Heart left ventricle (tissue), 16 donors: ENCODE results near the gene GDF7. TPM values are rescaled to one million over a fixed set of nuclear protein-coding genes. Genes with fewer than 3 reads are reported as not detected.
A peak's percentile ranks its signal among the peaks of the same experiment; 100 is the strongest.

ENCODE experiments used
- ATAC-seq, 4 donors: fragments of 200-7000 bp; cut with Tn5 transposase; one replicate each; pipeline ENCODE4 v1.9.1; 2020 to 2022; ENCODE audit warnings: moderate library complexity in 4 of 4, mild to moderate bottlenecking in 3 of 4, moderate number of reproducible peaks in 1 of 4
- DNase-seq, 5 donors: peaks; one replicate each; pipeline ENCODE4 v3.0.0-alpha.2; 2020
- H3K27ac ChIP-seq, 12 donors: fragments of 200-600 bp; sonication (generic) in 4 of 12; one replicate each; pipeline versions ENCODE4 v1.5.0 to v1.8.0; 2016 to 2022; ENCODE audit warnings: mild to moderate bottlenecking in 2 of 12
- H3K27me3 ChIP-seq, 9 donors: fragments of 200-600 bp; sonication (generic) in 2 of 9; one replicate each; pipeline versions ENCODE4 v1.5.1 to v1.8.0; 2016 to 2022; ENCODE audit warnings: mild to moderate bottlenecking in 3 of 9
- H3K36me3 ChIP-seq, 9 donors: fragments of 200-600 bp; sonication (generic) in 2 of 9; one replicate each; pipeline versions ENCODE4 v1.5.0 to v1.8.0; 2018 to 2022; ENCODE audit warnings: mild to moderate bottlenecking in 2 of 9
- H3K4me1 ChIP-seq, 12 donors: fragments of 200-600 bp; sonication (generic) in 4 of 12; one replicate each; pipeline versions ENCODE4 v1.5.0 to v1.8.0; 2016 to 2022; ENCODE audit warnings: mild to moderate bottlenecking in 3 of 12
- H3K4me3 ChIP-seq, 12 donors: fragments of 200-600 bp; sonication (generic) in 4 of 12; one replicate each; pipeline versions ENCODE4 v1.5.0 to v1.8.0; 2017 to 2022; ENCODE audit warnings: mild to moderate bottlenecking in 9 of 12, moderate library complexity in 4 of 12
- H3K9me3 ChIP-seq, 12 donors: fragments of 200-600 bp; sonication (generic) in 4 of 12; one replicate each; pipeline versions ENCODE4 v1.5.0 to v1.8.0; 2016 to 2022; ENCODE audit warnings: mild to moderate bottlenecking in 1 of 12
- POLR2A ChIP-seq, 2 donors: fragments of 450-650 bp; IDR thresholded peaks; one replicate each; pipeline ENCODE4 v1.6.1; 2017; ENCODE audit warnings: antibody characterized with exemption in 2 of 2, mild to moderate bottlenecking in 2 of 2, moderate library complexity in 2 of 2
- WGBS, 4 donors: extraction: QIAGEN DNeasy Blood & Tissue Kit in 2 of 4; methylation state at CpG; one replicate each; pipeline versions ENCODE4 v1.1.5 to v1.1.7; 2013 to 2018; 5-methylcytosine and 5-hydroxymethylcytosine counted together
- intact Hi-C, 10 donors: fragments of 100-400 bp; cut with DNase I; formaldehyde crosslinking; loops; one replicate each; pipeline versions ENCODE4 v1.11.1 to v1.14.2; 2022
- polyA plus RNA-seq, 2 donors: library from polyadenylated mRNA; stranded (reverse); fragments of 200-250 nt; gene quantifications; one replicate each; pipeline ENCODE4 v1.2.3, GENCODE V29; 2013
- total RNA-seq, 9 donors: library from RNA; depleted of rRNA in 2 of 9; stranded (reverse); fragments of >200 nt in 2 of 9; fragmentation: NEBNext Ultra II Directional in 3 of 9; extraction: Animal tissue kit (Norgen Biotek cat#: 25700) in 3 of 9; gene quantifications; one replicate each; pipeline versions ENCODE4 v1.1.0 to v1.2.4, GENCODE V29; 2016 to 2023
- TF ChIP-seq, protein P1 (sequence below), 12 donors: fragments of 200-600 bp; sonication (generic) in 4 of 12; IDR thresholded peaks; one replicate each; pipeline versions ENCODE4 v1.5.0 to v1.8.0; 2018 to 2022; ENCODE audit warnings: antibody characterized with exemption in 12 of 12, mild to moderate bottlenecking in 5 of 12
- donor health status: ischemic (EF 13 %, LVEDD 7.1; RV severe dilation, severe dysfunction).
- donor health status: healthy with polysubstance abuse.
- donor health status: DM: no; HTN: yes; CAD: no.
- donor health status: DM: no; HTN: no; CAD: no.
- donor health status: ischemic (EF 25% LVEDD 6.9; RV normal size, moderate dysfunction).
- donor health status: ischemic (EF 25% LVEDD 5.7; RV mildly dilated, moderate dysfunction).
- donor health status: healthy.
- donor health status: DM: yes; HTN: yes; CAD: no.
- donor health status: ischemic (EF 35%, LVEDD 5.7; RV mildly dilated, moderate dysfunction).
- donor health status: nonischemic (EF 11% LVEDD 7.7; RV severe dilation, severe dysfunction).
- donor health status: DM: yes; HTN: yes; CAD: no.
- donor health status: PGD.
- donor health status: ischemic (EF 29% LVEDD 5.4; RV normal size, mild dysfunction).
- donor health status: nonischemic (EF 23%, LVEDD 6.1; RV moderate dilation, normal function).

The GDF7 gene
- total and polyA plus RNA-seq, 11 donors: 0.14 to 1.6 (median 0.55) TPM

DNA sequence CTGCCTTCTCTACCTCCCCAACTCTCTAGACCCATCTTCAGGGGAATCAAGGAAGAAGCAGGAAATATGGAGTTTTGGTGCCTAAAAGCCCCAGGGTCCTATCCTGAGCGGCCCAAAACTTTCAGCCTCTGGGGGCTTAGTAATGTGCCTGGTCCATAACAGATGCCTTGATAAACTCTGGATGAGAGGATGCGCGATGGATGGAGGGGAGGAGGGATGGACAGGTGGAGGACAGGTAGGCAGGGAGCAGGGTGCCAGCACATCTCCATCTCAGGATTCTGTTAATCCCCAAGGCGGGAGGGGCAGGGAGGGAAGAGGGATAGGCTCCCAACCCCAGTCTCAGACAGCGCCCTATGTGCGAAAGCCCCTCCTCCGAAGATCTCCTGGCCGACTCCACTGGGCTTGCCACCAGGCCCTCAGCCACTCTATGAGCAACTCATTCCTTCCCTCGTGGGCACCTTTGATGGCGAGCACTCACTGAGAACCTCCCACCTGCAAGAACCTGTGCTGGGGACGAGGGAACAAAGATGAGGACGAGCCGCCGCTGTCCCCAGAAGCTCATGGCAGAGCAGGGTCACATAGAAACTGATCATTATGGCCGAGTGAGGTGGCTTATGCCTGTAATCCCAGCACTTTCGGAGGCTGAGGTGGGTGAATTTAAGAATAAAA, 39.1 kb upstream of the GDF7 start:
- no peak for TF ChIP-seq POLR2A (IDR thresholded peaks at IDR 0.05)
- TF ChIP-seq, protein P1, sequence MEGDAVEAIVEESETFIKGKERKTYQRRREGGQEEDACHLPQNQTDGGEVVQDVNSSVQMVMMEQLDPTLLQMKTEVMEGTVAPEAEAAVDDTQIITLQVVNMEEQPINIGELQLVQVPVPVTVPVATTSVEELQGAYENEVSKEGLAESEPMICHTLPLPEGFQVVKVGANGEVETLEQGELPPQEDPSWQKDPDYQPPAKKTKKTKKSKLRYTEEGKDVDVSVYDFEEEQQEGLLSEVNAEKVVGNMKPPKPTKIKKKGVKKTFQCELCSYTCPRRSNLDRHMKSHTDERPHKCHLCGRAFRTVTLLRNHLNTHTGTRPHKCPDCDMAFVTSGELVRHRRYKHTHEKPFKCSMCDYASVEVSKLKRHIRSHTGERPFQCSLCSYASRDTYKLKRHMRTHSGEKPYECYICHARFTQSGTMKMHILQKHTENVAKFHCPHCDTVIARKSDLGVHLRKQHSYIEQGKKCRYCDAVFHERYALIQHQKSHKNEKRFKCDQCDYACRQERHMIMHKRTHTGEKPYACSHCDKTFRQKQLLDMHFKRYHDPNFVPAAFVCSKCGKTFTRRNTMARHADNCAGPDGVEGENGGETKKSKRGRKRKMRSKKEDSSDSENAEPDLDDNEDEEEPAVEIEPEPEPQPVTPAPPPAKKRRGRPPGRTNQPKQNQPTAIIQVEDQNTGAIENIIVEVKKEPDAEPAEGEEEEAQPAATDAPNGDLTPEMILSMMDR (IDR thresholded peaks at IDR 0.05): no peak
- DNase-seq (peak in 3 of 5 donors; percentile 6 to 37 (median 15)), ATAC-seq (no peak)
- no peaks in the 10 kb centered on the region for H3K9me3 ChIP-seq
- H3K27me3 ChIP-seq: no peaks in the 10 kb centered on the region
- peaks cover 0 to 42% (median 23%) of the 10 kb centered on the region in 9 donors for H3K36me3 ChIP-seq
- peaks cover 0 to 51% (median 39%) of the 10 kb centered on the region in 12 donors for H3K4me1 ChIP-seq
- intact Hi-C loops: loop anchor here in 1 of 10 donors (10.0 kb wide), 1 partner anchor 53 kb away; no protein-coding TSS in a partner anchor
- H3K27ac ChIP-seq: peak overlapping the region in 8 of 12 donors; percentile 54 to 99 (median 83)
- no peak overlapping the region for H3K4me3 ChIP-seq
- WGBS, 4 donors: 90 to 93% (median 91%) methylated on average over 16 of the region's 16 CpGs

- ATAC-seq: no peak
- Histone ChIP-seq H3K27ac (peak overlapping the region in 1 of 12 donors; percentile 26), H3K27me3 (no peaks in the 10 kb centered on the region), H3K9me3 (no peaks in the 10 kb centered on the region), H3K4me1 (peaks cover 0 to 50% (median 33%) of the 10 kb centered on the region in 12 donors), H3K4me3 (no peak overlapping the region), H3K36me3 (peaks cover 0 to 29% (median 9%) of the 10 kb centered on the region in 9 donors)
- 84 to 91% (median 87%) methylated on average over 6 of the region's 6 CpGs for WGBS, 4 donors
- DNase-seq: peak in 2 of 5 donors; percentile 11 to 45
- no peak for TF ChIP-seq POLR2A (IDR thresholded peaks at IDR 0.05)
- TF ChIP-seq, protein P1 (IDR thresholded peaks at IDR 0.05): no peak
- intact Hi-C loops: loop anchor here in 1 of 10 donors (10.0 kb wide), 1 partner anchor 54 kb away; no protein-coding TSS in a partner anchor
Measured at GRCh38 chr2:20629181-20629580, 37.8 kb upstream of the GDF7 start.

DNA sequence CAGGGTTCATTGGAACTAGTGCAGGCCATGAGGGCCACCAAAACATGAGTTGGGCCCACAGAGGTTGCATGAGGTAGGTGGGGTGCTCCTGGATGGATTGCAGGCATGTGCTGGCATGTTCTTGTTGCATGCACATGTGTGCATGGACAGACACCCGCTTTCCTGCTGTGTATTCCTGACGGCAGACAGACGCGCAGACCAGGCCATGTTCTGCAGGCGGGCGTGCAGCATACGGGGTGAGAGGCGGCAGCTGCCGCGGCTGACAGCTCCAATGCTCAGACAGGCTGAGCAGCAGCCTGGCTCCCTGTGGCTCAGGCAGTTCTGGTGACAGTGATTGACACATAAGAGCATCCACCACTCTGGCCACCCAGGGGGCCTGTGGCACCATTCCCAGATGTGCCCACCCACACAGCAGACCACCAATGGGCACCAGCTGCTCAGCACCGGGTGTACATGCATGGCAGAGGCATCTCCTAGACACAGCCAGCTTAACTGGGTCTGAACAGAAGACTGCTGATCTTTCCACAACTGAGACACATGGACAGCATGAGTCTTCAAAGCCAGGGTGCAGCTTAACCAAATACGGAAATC, 37.3 kb upstream of the GDF7 start:
- Histone ChIP-seq H3K27ac (peak overlapping the region in 1 of 12 donors; percentile 26), H3K36me3 (peaks cover 0 to 24% (median 4%) of the 10 kb centered on the region in 9 donors), H3K9me3 (no peaks in the 10 kb centered on the region), H3K4me3 (no peak overlapping the region), H3K27me3 (no peaks in the 10 kb centered on the region), H3K4me1 (peaks cover 0 to 50% (median 37%) of the 10 kb centered on the region in 12 donors)
- 78 to 91% (median 87%) methylated on average over 4 to 12 of the region's 12 CpGs for WGBS, 4 donors
- ATAC-seq (no peak), DNase-seq (peak in 3 of 5 donors; percentile 12 to 61 (median 17))
- TF ChIP-seq POLR2A (IDR thresholded peaks at IDR 0.05): no peak
- TF ChIP-seq, protein P1 (IDR thresholded peaks at IDR 0.05): no peak
- intact Hi-C loops: loop anchor here in 5 of 10 donors (5.0 to 10.0 kb wide), 5 partner anchors 32 to 115 kb away; no protein-coding TSS in a partner anchor

DNA sequence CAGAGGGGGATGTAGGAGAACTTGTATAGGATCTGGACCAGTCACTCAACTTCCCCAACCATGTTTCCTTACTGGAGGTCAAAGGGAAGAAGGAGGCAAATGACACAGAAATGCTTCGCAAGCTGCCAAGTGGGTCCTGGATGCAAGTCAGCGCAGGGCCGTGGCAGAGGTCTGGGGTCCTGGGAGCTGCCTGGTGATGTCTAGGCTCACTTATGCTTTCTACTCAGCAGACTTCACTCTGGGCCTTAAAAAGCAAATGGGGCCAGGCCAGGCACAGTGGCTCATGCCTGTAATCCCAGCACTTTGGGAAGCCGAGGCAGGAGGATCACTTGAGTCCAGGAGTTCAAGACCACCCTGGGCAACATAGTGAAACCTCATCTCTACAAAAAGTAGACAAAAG, 36.0 kb upstream of the GDF7 start:
- intact Hi-C loops: loop anchor here in 4 of 10 donors (5.0 to 10.0 kb wide), 4 partner anchors 34 to 116 kb away; no protein-coding TSS in a partner anchor
- peaks cover 5 to 50% (median 39%) of the 10 kb centered on the region in 12 donors for H3K4me1 ChIP-seq
- ATAC-seq (no peak), DNase-seq (peak in 1 of 5 donors; percentile 18)
- TF ChIP-seq, protein P1 (IDR thresholded peaks at IDR 0.05): no peak
- no peak for TF ChIP-seq POLR2A (IDR thresholded peaks at IDR 0.05)
- H3K27ac ChIP-seq: peak overlapping the region in 1 of 12 donors; percentile 90
- H3K36me3 ChIP-seq: peaks cover 0 to 17% (median 2%) of the 10 kb centered on the region in 9 donors
- no peaks in the 10 kb centered on the region for H3K9me3 ChIP-seq
- WGBS, 4 donors: 95 to 100% (median 97%) methylated on average over 4 of the region's 4 CpGs
- H3K27me3 ChIP-seq: no peaks in the 10 kb centered on the region
- H3K4me3 ChIP-seq: no peak overlapping the region
